DMS114 treated with DMSO at 0.1 percent for 48 hours (cell line): ENCODE results near the gene MDH2.
"Not testable (repeated sequence)": the region's sequence is repeated elsewhere in the genome, so short reads cannot be mapped to it uniquely, and the experiment has no call there.

Source experiments
- DNase-seq: peaks from one replicate; lab custom pipeline; 2025; ENCODE audit not compliant: unreplicated experiment; lab: John Stamatoyannopoulos, UW

MDH2 gene

GRCh38 chr7:76047305-76047810, 548 bp upstream of the MDH2 start:
- DNase-seq = no peak

GRCh38 chr7:76048668-76048988, 722 bp downstream of the MDH2 start:
- DNase-seq = no peak

DNA sequence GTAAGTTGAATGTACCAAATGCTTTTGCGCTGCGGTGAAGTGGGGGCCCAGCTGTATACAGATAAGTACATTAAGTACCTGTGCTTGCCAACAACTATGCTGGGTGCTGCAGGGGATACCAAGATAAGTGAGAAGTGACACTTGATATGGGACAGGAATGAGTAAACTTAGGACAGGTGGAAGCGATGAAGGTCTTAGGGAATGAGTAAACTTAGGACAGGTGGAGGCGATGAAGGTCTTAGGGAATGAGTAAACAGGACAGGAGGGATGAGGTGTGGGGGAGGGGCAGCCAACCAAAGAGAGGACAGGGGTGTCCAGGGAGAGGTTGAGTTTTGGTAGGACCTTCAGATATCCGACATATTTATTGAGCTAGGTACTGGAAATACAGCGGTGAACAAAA, 1.4 kb downstream of the MDH2 start:
- no peak for DNase-seq

DNA sequence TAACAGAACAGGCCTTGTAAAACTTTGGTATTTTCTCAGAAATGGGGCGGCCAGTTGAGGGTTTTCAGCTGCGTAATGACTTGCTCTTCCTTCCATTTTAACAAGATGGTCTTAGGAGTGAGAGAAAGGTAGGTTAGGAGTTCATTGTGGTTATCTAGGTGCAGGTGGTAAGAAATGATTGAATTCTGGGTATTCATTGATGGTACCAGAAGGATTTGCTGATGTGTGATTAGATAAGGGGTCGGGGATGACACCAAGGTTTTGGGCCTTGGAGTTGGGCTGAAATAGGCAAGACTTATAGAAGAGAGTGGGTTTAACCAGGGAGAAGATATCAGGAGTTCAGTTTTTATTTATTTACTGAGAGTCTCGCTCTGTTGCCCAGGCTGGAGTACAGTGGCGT, 2.6 kb downstream of the MDH2 start:
- no peak for DNase-seq

GRCh38 chr7:76051840-76052239, 3.9 kb downstream of the MDH2 start:
- DNase-seq = no peak

DNA sequence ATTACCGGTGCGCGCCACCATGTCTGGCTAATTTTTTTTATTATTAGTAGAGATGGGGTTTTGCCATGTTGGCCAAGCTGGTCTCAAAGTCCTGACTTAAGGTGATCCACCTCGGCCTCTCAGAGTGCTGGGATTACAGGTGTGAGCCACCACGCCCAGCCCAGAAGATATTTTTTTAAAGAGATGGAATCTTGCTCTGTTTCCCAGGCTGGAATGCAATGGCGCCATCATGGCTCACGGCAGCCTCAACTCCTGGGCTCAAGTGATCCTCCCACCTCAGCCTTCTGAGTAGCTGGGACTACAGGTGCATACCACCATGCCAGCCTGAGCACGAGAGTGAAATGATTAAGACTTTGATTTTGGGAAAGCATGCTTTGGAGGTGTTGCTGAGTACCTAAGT, 4.8 kb downstream of the MDH2 start:
- not testable (repeated sequence) for DNase-seq

- DNase-seq = no peak
These were observed 5.6 kb downstream of the MDH2 start for GRCh38 chr7:76053461-76053860.

DNA sequence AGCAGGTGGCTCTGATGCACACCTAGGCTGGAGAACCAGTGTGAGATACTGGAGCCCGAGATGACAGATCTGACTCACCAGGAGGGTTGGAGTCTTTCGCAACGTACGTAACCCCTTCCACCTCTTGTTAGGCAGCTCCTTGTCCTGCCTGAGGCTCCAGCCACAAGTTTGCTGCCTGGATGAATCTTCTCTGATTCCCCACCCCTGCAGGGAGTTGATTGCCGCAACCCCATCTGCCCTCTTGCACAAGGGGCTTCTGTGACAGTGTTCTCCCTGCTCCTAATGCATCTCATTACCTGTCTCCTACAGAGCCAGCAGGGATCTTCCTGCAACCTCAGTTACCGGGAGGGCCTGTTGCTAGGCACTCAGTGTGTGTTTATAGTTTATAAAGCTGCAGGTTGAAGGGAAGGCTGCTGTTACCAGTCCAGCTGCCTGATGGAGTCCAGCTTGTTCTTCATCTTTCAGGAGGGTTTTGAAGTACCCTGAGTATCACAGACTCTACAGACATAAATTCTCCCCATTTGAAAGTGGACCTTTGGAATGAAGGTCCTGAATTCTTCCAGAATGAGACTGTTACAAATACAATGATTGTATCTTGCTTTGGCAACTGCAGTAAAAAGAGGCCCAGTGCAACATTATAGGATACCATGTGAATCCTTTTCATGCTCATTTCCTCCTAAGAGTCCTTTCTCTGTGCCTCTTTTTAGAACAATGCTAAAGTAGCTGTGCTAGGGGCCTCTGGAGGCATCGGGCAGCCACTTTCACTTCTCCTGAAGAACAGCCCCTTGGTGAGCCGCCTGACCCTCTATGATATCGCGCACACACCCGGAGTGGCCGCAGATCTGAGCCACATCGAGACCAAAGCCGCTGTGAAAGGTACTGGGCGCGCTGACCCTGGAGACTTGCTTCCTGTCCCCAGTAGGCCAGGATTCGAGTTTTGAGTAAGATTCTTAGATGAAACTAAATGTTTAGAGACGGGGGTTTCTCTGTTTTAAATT, 6.5 kb downstream of the MDH2 start:
- DNase-seq = no peak

DNA sequence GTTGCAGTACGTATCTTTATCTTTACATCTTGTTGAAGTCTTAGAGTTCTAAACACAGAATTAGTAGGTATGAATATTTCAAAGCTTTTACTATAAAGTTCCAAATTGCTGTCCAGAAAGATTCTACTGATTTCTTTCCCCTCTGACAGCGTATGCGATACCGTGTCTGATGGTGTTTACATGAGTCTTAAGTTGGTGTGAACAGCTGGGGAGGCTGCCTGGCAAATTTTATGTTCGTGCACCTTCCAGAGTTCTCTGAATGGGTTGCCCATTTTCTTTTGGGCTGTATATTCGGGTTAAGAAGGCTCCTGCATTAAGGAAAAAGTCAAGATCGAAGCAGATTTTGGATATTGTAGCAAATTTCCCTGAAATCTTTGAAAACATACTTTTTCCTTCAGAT, 8.3 kb downstream of the MDH2 start:
- no peak for DNase-seq

- DNase-seq = no peak
These were observed 9.4 kb downstream of the MDH2 start for GRCh38 chr7:76057103-76057812.

GRCh38 chr7:76057813-76058145, 9.9 kb downstream of the MDH2 start:
- DNase-seq = no peak

- DNase-seq = not testable (repeated sequence)
These were observed 10.8 kb downstream of the MDH2 start for GRCh38 chr7:76058745-76059144.

- DNase-seq = no peak
These were observed 12.9 kb downstream of the MDH2 start for GRCh38 chr7:76060842-76061241.

GRCh38 chr7:76062254-76062653, 14.3 kb downstream of the MDH2 start:
- no peak for DNase-seq

DNA sequence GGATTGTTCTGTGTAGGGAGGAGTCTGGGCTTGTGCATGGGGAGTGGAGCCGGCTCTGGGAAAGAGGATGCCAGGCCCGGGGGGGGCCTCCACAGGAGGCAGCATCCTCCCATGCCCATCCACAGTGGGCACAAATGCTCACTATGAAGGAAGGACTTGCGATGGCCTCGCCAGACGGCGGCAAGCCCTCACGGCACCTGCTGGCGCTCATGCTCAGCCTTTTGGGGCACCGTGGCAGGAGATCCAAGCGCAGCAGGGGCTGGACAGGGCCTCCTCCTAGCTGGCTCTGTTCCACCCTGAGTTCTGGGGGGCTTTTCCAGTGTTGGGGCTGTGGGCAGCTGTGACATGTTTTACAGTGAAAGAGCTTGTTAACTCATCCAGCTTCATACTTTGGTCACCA, 15.2 kb downstream of the MDH2 start:
- DNase-seq = no peak

DNA sequence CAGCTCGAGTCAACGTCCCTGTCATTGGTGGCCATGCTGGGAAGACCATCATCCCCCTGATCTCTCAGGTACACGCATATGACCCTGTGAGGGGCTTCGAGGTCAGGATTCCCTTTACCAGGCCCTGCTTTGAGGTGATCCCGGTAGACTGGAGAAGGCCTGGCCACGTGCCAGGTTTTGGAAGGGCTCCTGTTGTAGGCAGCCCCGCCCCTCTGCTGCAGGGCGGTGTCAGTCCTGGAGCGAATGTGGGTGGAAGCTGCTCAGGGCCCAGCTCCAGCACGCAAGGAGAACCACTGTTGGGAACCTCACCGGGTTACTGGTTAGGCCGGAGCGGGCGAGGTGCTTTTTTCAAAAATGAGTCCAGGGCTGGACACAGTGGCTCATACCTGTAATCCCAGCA, 15.6 kb downstream of the MDH2 start:
- DNase-seq = no peak

DNA sequence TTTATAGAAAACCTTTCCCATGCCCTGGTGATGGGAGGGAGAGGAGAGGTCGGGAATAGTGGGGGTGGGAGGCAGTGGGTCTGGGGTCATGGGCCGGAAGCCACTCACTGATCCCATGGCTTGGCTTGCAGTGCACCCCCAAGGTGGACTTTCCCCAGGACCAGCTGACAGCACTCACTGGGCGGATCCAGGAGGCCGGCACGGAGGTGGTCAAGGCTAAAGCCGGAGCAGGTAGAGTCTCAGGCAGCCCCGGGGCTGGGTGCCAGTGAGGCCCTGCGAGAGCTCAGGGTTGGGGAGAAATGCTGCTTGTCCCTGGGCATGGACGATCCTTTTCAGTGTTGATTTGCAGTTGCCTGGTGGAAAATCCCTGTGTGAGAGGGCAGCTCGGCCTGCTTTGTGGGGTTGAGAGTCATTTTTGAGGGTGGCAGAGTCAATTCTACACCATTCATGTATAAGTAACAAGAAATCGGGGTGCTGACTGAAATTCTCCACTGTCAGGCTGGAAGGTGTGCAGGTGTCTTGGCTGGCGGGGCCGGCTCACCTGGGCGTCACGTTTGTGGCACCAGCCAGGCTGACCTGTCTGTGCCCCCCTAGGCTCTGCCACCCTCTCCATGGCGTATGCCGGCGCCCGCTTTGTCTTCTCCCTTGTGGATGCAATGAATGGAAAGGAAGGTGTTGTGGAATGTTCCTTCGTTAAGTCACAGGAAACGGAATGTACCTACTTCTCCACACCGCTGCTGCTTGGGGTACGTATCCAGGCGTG, 16.5 kb downstream of the MDH2 start:
- no peak for DNase-seq

DNA sequence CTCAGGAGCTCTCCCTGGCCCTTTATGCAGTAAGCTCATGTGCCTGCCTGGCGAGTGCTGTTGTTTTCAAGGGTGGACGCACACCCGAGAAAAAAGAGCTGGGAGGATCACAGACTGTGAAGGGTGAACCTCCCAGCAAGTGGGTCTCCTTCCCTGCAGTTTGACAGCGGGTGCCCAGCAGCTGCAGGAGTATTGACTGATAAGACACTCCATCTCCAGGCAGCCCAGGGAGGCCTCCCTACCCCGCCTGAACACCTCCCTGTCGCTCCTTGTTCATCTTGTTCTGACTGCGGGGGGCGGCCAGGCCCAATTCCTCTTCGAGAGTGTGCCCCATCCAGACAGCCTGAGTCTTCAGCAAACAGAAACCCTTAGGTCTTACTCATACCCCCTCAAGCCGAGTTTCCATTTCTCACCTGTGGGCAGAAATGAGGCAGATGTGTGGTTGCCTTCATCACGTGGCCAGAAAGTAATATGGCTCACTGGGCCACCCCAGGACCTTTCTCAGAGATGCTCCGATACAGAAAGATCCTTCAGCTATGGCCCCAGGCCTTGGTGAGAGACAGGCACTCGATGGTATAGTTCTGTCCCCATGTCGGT, 17.2 kb downstream of the MDH2 start:
- DNase-seq = no peak

GRCh38 chr7:76066716-76067503, 19.0 kb downstream of the MDH2 start:
- no peak for DNase-seq

DNA sequence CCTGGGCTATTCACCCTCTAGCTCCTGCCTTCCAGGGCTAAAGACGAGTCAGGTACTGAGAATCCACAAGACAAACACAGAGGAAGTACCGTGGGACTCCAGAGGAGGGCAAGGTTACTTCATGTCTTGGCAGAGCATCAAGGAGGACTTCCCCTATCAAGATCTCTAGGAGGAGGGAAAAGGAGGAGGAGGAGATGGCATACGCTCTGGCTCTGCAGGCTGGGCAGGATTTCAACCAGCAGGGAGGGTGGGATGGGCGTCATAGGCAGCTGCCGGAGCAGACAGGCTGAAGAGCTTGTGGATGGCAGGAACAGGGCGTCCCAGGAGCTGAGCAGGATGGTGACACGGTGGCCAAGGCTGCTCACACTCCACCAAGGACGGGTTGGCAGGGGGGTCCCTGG, 21.3 kb downstream of the MDH2 start:
- no peak for DNase-seq
